Measurements from ENCODE around the gene PLXNA2. TPM values are rescaled to one million over a fixed set of nuclear protein-coding genes. Genes with fewer than 3 reads are reported as not detected.

PLXNA2 gene
- total RNA-seq, 1 donor from 2014 or later = 0.08 TPM

DNA sequence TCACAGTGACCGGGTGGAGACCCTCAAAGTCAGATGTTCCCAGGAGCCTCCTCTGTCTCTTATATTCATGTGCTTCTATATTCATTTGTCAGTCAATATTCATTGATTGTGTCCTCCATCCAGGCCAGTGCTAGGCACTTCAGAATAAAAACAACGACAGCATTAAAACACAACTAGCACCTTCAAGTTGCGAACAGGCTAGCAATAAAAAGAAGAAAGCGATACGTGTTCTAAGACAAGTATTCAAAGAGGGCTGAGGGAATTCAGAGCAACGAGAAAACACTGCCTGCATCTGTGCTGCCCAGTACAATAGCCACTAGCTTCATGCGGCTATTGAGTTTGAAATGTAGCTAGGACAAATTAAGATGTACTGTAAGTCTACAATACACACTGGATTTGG lies 138.0 kb downstream of the PLXNA2 start:
- DNase-seq (ENCODE audit: low spot score) = no peak
- H3K36me3 Mint-ChIP-seq (ENCODE audit: low read depth) = no peaks in the 10 kb centered on the region
- H3K4me1 Mint-ChIP-seq (ENCODE audit: low read depth) = no peaks in the 10 kb centered on the region
- H3K27ac Mint-ChIP-seq = no peak overlapping the region
- no peak overlapping the region for H3K4me3 Mint-ChIP-seq
- H3K27me3 Mint-ChIP-seq (ENCODE audit: insufficient read depth) = peaks cover 12% of the 10 kb centered on the region
- intact Hi-C loops (cut with micrococcal nuclease) = no loop called here
- no peaks in the 10 kb centered on the region for H3K9me3 Mint-ChIP-seq

DNA sequence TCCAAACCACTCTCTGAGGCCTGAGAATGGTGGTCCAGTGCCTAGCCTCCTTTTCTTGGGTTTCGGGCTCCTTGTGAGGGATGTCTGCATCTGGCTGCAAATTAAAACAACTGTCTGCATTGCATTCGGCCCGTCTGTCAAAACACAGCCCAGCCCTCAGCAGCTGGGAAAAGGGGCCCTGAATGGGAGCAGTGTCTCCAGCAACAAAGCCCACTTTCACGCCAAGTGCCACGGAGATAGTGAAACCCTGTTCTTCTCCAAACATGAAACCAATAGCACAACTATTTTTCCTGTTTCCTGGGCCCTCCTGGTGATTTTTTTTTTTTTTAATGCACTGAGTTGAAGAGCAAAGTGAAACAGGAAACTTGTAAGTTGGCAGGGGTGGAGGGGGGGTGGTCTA lies 138.4 kb downstream of the PLXNA2 start:
- no peak for DNase-seq (ENCODE audit: low spot score)
- no peaks in the 10 kb centered on the region for H3K9me3 Mint-ChIP-seq
- H3K27me3 Mint-ChIP-seq (ENCODE audit: insufficient read depth) = peaks cover 12% of the 10 kb centered on the region

DNA sequence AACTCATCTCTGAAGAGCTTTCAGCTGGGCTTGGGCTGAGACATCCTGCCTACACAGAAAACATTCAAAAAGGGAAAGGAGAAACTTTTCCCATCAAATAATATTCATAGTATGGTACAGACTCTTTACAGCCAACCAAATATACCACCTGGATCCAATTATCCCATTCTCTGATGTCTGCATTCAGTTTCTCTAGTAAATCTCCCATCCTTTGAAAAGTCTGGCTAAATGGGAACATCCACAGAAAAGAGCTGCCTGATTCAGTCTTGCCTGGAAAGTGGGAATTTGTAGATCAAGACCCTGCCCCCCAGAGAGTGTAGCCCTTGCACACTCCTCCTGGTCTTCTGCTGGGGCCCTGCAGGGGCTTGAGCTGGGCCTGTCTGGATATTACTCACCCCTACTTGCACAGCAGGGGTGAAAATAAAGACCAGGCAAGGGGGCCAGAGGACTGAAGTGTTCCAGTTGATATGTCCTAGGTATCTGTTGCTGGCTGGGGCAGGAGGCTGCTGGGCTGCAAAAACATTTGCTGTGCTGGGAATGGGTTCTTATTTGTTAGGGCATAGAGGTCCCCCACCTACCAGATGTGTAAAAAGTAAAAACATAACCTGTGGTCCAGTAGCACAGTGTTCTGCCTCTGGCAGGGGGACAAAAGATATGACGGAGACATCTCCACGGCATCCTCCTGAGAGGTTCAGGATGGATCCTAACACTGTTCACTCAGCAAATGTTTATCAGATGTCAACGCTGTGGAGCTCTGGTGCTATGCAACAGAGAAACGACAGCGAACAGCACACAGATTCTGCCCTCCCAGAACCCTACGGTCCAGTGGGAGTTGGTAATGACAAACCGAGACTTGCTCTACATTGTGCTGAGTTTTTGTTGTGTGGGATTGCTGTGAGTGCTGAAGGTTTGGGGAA lies 140.3 kb downstream of the PLXNA2 start:
- Mint-ChIP-seq H3K27ac (no peak overlapping the region), H3K36me3 (ENCODE audit: low read depth) (no peaks in the 10 kb centered on the region), H3K4me3 (no peak overlapping the region), H3K9me3 (no peaks in the 10 kb centered on the region), H3K27me3 (ENCODE audit: insufficient read depth) (peaks cover 8% of the 10 kb centered on the region), H3K4me1 (ENCODE audit: low read depth) (no peaks in the 10 kb centered on the region)
- DNase-seq (ENCODE audit: low spot score) = no peak
- intact Hi-C loops (cut with micrococcal nuclease) = no loop called here

More for the DNA sequence above, 138.4 kb downstream of the PLXNA2 start:
- Mint-ChIP-seq H3K4me3 (no peak overlapping the region), H3K27ac (no peak overlapping the region), H3K4me1 (ENCODE audit: low read depth) (no peaks in the 10 kb centered on the region), H3K36me3 (ENCODE audit: low read depth) (no peaks in the 10 kb centered on the region)
- intact Hi-C loops (cut with micrococcal nuclease) = no loop called here

DNA sequence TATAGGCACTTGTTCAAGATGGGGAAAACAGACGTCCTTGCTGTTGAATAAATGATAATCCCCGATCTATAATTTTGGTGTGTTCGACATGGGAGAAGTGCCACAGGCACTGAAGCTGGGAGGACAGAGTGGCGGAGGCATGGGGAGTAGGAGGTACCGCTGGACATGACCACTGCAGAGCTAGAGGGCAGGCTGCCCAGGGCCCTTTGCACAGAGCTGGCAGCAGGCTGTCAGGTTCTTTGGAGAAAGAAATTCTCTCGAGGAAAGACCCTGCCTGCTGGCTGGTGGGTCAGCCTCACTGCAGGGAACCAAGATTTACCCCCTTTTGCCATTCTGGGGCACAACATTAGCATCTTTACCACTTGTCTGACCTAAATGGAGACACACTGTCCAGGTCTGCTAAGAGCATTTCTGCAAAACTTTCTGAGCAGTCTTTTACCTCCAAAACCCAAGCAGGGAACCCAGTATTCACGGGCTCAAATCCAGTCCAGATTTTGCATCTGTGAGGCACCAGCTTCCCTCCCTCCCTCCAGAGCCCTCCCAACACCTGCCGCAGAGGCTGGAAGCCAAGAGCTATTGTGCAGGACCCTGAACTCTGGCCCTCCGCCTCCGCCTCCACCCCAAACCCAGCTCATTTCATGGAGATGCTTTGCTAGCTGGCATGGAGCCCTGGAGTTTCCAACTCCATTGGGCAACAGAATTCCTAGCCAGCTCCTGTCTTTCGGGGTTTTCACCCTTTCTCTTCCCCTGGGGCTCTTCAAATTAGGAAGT lies 142.3 kb downstream of the PLXNA2 start:
- H3K9me3 Mint-ChIP-seq = no peaks in the 10 kb centered on the region
- peaks cover 13% of the 10 kb centered on the region for H3K27me3 Mint-ChIP-seq (ENCODE audit: insufficient read depth)

DNA sequence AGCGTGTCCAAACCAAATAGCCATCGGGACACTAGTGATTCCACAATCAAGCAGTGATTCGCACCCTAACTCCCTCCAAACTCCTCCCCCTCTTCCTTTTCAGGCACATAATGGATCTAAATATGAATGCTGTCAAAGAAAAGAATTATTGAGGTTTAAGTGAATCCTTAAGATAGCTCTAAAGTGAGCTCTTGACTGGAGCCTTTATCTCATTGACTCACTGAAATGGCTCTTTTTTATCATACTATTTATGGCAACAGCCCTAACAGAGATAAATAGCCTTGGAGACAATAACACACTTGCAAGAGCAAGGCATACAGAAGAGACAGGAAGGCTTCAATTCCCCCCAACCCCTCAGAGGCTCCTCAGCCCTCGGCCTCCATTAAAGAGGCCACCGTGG lies 143.3 kb downstream of the PLXNA2 start:
- peaks cover 10% of the 10 kb centered on the region for H3K27me3 Mint-ChIP-seq (ENCODE audit: insufficient read depth)
- intact Hi-C loops (cut with micrococcal nuclease) = no loop called here
- no peak overlapping the region for H3K27ac Mint-ChIP-seq
- no peaks in the 10 kb centered on the region for H3K4me1 Mint-ChIP-seq (ENCODE audit: low read depth)
- DNase-seq (ENCODE audit: low spot score) = no peak
- H3K4me3 Mint-ChIP-seq = no peak overlapping the region
- H3K36me3 Mint-ChIP-seq (ENCODE audit: low read depth) = no peaks in the 10 kb centered on the region
- no peaks in the 10 kb centered on the region for H3K9me3 Mint-ChIP-seq

More for the DNA sequence above, 142.3 kb downstream of the PLXNA2 start:
- intact Hi-C loops (cut with micrococcal nuclease) = no loop called here
- H3K4me1 Mint-ChIP-seq (ENCODE audit: low read depth) = no peaks in the 10 kb centered on the region
- no peak for DNase-seq (ENCODE audit: low spot score)
- no peaks in the 10 kb centered on the region for H3K36me3 Mint-ChIP-seq (ENCODE audit: low read depth)
- H3K4me3 Mint-ChIP-seq = no peak overlapping the region
- H3K27ac Mint-ChIP-seq = no peak overlapping the region

DNA sequence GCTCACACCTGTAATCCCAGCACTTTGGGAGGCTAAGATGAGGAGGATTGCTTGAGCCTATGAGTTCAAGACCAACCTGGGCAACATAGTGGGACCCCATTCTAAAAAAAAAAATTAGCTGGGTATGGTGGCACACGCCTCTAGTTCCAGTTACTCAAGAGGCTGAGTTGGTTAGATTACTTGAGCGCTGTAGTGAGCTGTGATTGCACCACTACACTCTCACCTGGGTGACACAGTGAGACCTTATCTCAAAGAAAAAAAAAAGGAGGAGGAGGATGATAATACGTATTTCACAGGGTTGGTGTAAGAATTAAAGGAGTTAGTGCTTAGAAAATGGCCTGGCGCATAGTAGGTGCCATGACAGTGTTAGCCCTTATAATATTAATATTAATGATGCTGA lies 144.1 kb downstream of the PLXNA2 start:
- H3K27me3 Mint-ChIP-seq (ENCODE audit: insufficient read depth) = peaks cover 13% of the 10 kb centered on the region
- no peak overlapping the region for H3K4me3 Mint-ChIP-seq
- intact Hi-C loops (cut with micrococcal nuclease) = no loop called here
- no peaks in the 10 kb centered on the region for H3K9me3 Mint-ChIP-seq
- no peaks in the 10 kb centered on the region for H3K36me3 Mint-ChIP-seq (ENCODE audit: low read depth)
- no peak overlapping the region for H3K27ac Mint-ChIP-seq
- H3K4me1 Mint-ChIP-seq (ENCODE audit: low read depth) = no peaks in the 10 kb centered on the region
- DNase-seq (ENCODE audit: low spot score) = no peak

DNA sequence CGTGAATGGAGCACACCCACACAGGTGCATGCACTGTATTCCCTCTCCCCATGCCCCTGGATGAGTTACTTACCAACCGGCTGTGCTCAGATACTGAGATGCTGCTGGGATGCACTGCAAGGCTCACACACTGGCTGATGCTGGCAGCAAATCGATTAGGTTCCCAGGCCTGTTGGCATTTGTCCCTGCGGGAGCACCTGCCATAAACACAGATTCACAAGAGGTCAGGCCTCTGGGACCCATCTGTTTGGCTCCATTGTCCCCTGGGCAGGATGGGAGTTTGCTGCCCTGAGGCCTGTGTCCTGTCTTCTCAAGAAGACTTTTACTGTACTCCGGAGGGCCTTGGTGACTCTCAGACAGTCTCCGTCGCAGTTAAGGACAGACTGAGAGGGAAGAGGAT lies 145.4 kb downstream of the PLXNA2 start:
- Mint-ChIP-seq H3K27ac (no peak overlapping the region), H3K9me3 (no peaks in the 10 kb centered on the region), H3K4me1 (ENCODE audit: low read depth) (no peaks in the 10 kb centered on the region), H3K27me3 (ENCODE audit: insufficient read depth) (peaks cover 15% of the 10 kb centered on the region), H3K36me3 (ENCODE audit: low read depth) (no peaks in the 10 kb centered on the region), H3K4me3 (no peak overlapping the region)
- intact Hi-C loops (cut with micrococcal nuclease) = no loop called here
- DNase-seq (ENCODE audit: low spot score) = no peak

DNA sequence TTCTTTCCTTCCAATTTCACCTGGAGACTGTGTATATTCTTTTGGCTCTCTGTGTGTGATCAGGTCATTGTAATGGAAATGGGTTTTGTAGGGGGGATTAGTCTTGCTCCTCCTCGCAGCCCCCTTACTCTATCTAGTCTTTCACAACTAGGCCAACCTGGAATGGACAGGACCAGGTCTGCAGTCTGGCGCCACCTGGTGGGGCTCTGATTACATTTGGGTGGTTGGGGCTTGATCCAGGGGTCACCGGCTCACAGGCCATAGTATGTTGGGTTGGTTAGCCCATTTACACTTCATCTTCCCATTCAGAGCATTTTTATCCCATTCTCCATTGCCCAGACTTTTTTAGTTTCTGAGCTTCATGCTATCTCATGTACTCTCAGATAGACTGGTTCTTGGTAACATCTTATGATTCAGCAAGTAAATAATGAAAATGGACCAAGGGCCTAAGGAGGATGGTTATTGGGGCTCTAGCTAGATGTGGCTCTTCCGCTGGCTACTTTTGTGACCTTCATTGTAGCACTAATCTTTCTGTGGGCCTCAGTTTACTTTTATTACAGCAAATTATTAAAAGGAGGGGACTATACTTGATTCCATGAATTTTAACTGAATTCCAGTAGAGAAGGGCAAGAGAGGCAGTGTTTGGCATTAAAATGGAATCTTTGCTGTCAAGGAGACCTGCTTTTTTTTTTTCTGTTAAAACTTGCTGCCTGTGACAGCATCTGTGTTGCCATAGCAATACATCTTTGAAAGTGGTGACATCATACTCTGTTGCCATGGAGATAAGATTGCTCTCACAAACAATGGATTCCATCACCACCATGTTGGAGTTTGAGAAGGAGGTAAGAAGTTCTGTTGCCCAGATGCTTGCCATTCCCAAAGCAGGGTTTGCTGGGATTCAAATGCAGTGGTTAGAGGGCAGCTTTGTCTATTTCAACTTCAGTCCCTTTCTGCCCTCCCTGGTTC lies 150.1 kb downstream of the PLXNA2 start:
- no peak overlapping the region for H3K4me3 Mint-ChIP-seq
- no peak overlapping the region for H3K27ac Mint-ChIP-seq
- H3K36me3 Mint-ChIP-seq (ENCODE audit: low read depth) = no peaks in the 10 kb centered on the region
- intact Hi-C loops (cut with micrococcal nuclease) = loop anchor here (1.0 kb wide), 2 partner anchors 72 to 209 kb away; no protein-coding TSS in a partner anchor
- peaks cover 14% of the 10 kb centered on the region for H3K27me3 Mint-ChIP-seq (ENCODE audit: insufficient read depth)
- no peaks in the 10 kb centered on the region for H3K9me3 Mint-ChIP-seq
- no peaks in the 10 kb centered on the region for H3K4me1 Mint-ChIP-seq (ENCODE audit: low read depth)
- peak; percentile 43 for DNase-seq (ENCODE audit: low spot score)

DNA sequence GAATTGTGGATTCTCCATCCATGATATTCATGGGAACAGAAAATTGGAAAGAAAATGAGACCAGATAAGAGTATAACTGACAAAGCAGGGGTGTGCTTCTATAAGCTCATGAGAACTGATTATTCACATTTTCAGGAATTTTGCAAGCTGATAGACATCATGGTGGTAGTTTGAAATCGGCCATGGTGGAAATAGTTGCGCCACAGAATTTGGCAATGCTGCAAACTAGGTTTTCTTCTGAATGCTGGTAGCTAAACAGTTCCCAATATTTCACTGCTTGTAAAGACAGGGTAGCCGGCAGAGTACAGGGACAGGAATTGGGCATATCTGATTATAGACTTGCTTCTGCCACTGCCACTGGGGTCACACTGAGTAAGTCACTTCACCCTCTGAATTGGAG lies 151.1 kb downstream of the PLXNA2 start:
- peaks cover 11% of the 10 kb centered on the region for H3K27me3 Mint-ChIP-seq (ENCODE audit: insufficient read depth)
- H3K4me1 Mint-ChIP-seq (ENCODE audit: low read depth) = no peaks in the 10 kb centered on the region
- H3K9me3 Mint-ChIP-seq = no peaks in the 10 kb centered on the region
- H3K4me3 Mint-ChIP-seq = no peak overlapping the region
- DNase-seq (ENCODE audit: low spot score) = no peak
- no peaks in the 10 kb centered on the region for H3K36me3 Mint-ChIP-seq (ENCODE audit: low read depth)
- no peak overlapping the region for H3K27ac Mint-ChIP-seq
- intact Hi-C loops (cut with micrococcal nuclease) = loop anchor here (1.0 kb wide), 2 partner anchors 71 to 208 kb away; no protein-coding TSS in a partner anchor

DNA sequence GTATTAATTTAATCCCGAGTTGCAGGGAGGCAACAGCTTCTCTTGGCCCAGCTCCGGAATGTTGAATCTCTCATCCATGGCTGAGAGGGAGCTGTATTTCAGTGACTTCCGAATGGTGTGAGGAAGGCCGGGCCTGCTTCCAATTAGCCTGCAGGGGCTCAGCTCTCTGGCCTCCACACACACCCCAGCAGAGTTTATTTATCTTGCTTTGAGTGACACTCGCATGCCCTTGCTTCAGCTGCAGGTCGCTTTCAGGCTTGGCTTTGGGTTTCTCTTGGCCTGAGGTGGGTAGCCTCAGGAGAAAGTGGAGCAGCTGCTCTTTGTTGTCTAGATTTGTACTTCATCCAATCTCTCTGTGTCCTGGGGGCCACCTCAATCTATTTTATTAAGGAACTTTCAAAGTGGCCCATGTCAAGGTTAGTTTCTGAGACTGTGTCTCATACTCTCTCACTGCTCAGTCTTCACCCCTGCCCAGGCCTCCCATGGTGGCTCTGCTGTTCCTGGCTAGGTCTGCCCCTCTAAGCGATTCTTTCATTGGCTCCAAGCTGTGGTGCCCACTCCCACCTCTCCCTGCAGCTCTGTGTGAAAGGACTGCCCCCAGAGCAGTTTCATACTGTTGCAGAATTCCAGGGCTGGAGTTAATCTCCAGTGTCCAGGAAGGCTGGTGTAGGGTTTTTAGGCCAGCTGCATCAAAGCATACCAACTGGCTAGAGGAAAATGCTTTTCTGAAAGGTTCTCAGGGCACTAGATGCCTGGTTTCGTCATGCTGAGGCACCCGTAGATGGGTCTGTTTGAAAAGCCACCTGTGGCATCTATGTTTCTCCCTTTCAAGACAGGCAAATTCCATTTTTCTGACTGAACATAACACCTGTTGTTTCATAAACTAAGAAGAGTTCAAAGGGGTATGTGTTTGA lies 153.5 kb downstream of the PLXNA2 start:
- intact Hi-C loops (cut with micrococcal nuclease) = no loop called here
- Mint-ChIP-seq H3K9me3 (no peaks in the 10 kb centered on the region), H3K27me3 (ENCODE audit: insufficient read depth) (peaks cover 7% of the 10 kb centered on the region), H3K4me1 (ENCODE audit: low read depth) (peaks cover 14% of the 10 kb centered on the region), H3K36me3 (ENCODE audit: low read depth) (no peaks in the 10 kb centered on the region), H3K27ac (no peak overlapping the region), H3K4me3 (no peak overlapping the region)
- no peak for DNase-seq (ENCODE audit: low spot score)

DNA sequence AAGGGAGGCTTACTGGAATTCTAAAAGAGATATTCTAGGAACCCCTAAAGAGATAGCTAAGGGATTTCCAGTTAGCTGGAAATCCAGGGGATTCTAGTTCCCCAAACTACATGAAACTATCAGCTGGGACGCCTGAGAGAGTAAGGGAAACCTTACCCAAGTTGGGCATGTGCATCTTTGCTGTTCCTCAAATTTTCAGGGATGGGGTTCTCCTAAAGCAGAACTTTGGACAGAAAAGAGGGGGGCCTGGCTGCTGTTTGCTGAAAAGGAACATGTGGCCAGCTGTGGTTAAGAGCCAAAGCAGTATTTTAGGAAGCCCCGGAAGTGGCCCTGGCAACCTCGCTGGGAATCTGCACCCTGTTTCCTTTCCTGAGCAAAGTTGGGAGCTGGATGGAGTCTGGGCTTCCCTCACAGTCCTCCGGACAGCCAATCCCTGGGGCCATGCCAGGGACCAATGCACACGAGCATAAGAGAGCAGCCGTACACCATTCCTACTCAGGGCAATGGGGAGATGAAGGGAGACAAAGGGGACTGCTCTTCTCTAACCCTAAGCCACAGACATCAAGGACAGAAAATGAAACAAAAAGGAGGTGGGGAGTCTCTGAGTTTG lies 154.3 kb downstream of the PLXNA2 start:
- no peaks in the 10 kb centered on the region for H3K9me3 Mint-ChIP-seq
- DNase-seq (ENCODE audit: low spot score) = no peak
- peaks cover 4% of the 10 kb centered on the region for H3K27me3 Mint-ChIP-seq (ENCODE audit: insufficient read depth)
- intact Hi-C loops (cut with micrococcal nuclease) = no loop called here
- no peak overlapping the region for H3K4me3 Mint-ChIP-seq
- H3K4me1 Mint-ChIP-seq (ENCODE audit: low read depth) = peaks cover 19% of the 10 kb centered on the region
- H3K36me3 Mint-ChIP-seq (ENCODE audit: low read depth) = no peaks in the 10 kb centered on the region
- no peak overlapping the region for H3K27ac Mint-ChIP-seq

Measured in activated T-helper 1 cell treated with anti-CD3 and anti-CD28 coated beads, Interleukin-12 subunit alpha, Interleukin-12 subunit beta, Interleukin-2, Interleukin-4 antibody, amounts not matched to agents 30 ng/mL and 10 ng/mL and 1 ng/mL, durations not matched to agents 14 hours and 24 hours and 36 hours (primary cell).